Prostate gland (tissue), 2 donors: ENCODE measurements around the gene SIX2. TPM values are rescaled to one million over a fixed set of nuclear protein-coding genes. Genes with fewer than 3 reads are reported as not detected.

ENCODE experiments used
- DNase-seq: peaks from one replicate; pipeline ENCODE4 v3.0.0-alpha.2; 2019; ENCODE audit warnings: low spot score
- H3K27ac ChIP-seq, 2 donors: fragments of 200-600 bp; sonication (generic); 2 replicates each; pipeline ENCODE4 v1.5.1; 2017 to 2019
- H3K27me3 ChIP-seq: fragments of 200-600 bp; sonication (generic); replicated peaks from 2 replicates; pipeline ENCODE4 v1.5.1; 2019; ENCODE audit not compliant: insufficient read depth
- H3K36me3 ChIP-seq, 2 donors: fragments of 200-600 bp; sonication (generic); 1 replicate in 1 of 2; 2 replicates in 1 of 2; pipeline versions ENCODE4 v1.5.1 to v1.8.1; 2017 to 2019
- H3K4me1 ChIP-seq: fragments of 200-600 bp; sonication (generic); replicated peaks from 2 replicates; pipeline ENCODE4 v1.5.1; 2019
- H3K4me3 ChIP-seq, 2 donors: fragments of 200-600 bp; sonication (generic); 2 replicates each; pipeline ENCODE4 v1.5.1; 2017 to 2019
- H3K9me3 ChIP-seq: fragments of 200-600 bp; sonication (generic); 2 replicates; pipeline ENCODE4 v1.5.1; 2017
- POLR2A ChIP-seq: fragments of 450-650 bp; IDR thresholded peaks from one replicate; pipeline ENCODE4 v1.6.1; 2016; ENCODE audit warnings: antibody characterized with exemption, mild to moderate bottlenecking
- POLR2AphosphoS5 ChIP-seq: sonication (generic); formaldehyde crosslinking; IDR thresholded peaks from one replicate; pipeline ENCODE4 v1.6.1; 2017; ENCODE audit warnings: antibody characterized with exemption
- WGBS: methylation state at CpG from one replicate; pipeline ENCODE4 v1.1.5; 2018; 5-methylcytosine and 5-hydroxymethylcytosine counted together
- intact Hi-C: fragments of 100-400 bp; cut with DNase I; formaldehyde crosslinking; loops from one replicate; pipeline ENCODE4 v1.14.2; 2022
- total RNA-seq, 2 donors: library from RNA; depleted of rRNA; stranded (reverse); fragments of >200 nt; gene quantifications; one replicate each; pipeline ENCODE4 v1.1.0, GENCODE V29; 2016
- TF ChIP-seq, protein P1 (sequence below), 4 experiments: fragments of 200-600 bp in 2 of 4; fragments of 450-650 bp in 2 of 4; sonication (generic) in 2 of 4; IDR thresholded peaks; 1 replicate in 3 of 4; 2 replicates in 1 of 4; pipeline ENCODE4 v1.5.1; 2016 to 2019; ENCODE audit warnings: antibody characterized with exemption in 4 of 4, mild to moderate bottlenecking in 2 of 4, moderate library complexity in 2 of 4

The SIX2 gene
- total RNA-seq, 2 donors from 2014 or later = 1.8 to 5.1 TPM

DNA sequence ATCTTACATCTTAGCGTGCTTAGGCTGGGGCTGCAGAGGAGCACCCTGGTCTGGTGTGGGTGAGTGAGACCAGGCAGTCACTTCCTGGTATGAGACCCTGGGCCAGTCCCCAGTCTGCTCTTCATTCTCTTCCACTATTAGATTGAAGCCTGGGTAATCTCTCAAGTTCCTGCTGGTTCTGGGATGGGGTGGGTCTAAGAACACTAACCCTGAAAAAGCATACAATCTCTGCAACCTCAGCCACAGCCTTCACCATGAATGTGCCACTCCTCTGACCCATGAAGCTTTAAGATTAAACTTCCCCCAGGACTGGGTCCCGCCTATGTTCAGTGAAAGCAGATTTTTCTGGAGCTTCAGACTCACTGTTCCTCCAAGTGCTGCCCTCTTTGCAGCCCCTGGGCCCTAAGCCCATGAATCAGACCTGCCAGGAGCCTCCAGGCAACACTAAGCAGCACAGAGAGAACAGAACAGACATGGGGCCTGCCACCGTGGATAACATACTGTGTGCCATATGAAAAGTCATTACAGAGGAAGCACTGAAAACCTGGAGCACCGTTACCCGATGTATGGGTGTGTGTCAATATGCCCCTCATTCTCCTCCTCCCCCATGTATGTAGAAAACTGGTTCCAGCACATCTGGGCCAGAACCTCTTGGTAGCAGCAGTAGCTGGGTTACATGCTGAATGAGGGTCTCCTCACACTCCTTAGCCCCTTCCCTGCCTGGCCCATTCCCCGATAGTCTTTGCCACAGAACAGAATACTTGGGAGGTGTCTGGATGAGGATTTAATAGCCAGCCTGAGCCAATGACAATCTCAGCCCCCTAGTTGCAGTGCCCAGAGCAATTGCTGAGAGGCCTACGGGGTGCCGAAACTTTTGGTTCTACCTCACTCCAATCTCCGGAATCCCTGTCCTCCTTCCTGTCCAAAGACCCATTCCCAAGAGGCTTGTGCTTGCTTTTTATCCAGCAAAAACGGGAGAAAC lies 2.7 kb upstream of the SIX2 start:
- intact Hi-C loops = loop anchor here (10.0 kb wide), 1 partner anchor 253 kb away; no protein-coding TSS in a partner anchor
- Histone ChIP-seq H3K4me3 (no peak overlapping the region), H3K27me3 (peaks cover 3% of the 10 kb centered on the region), H3K9me3 (no peaks in the 10 kb centered on the region), H3K27ac (no peak overlapping the region), H3K36me3 (no peaks in the 10 kb centered on the region), H3K4me1 (peaks cover 8% of the 10 kb centered on the region)
- DNase-seq = no peak
- TF ChIP-seq POLR2A = no peak
- TF ChIP-seq, protein P1, sequence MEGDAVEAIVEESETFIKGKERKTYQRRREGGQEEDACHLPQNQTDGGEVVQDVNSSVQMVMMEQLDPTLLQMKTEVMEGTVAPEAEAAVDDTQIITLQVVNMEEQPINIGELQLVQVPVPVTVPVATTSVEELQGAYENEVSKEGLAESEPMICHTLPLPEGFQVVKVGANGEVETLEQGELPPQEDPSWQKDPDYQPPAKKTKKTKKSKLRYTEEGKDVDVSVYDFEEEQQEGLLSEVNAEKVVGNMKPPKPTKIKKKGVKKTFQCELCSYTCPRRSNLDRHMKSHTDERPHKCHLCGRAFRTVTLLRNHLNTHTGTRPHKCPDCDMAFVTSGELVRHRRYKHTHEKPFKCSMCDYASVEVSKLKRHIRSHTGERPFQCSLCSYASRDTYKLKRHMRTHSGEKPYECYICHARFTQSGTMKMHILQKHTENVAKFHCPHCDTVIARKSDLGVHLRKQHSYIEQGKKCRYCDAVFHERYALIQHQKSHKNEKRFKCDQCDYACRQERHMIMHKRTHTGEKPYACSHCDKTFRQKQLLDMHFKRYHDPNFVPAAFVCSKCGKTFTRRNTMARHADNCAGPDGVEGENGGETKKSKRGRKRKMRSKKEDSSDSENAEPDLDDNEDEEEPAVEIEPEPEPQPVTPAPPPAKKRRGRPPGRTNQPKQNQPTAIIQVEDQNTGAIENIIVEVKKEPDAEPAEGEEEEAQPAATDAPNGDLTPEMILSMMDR (IDR thresholded peaks at IDR 0.05) = no peak
- TF ChIP-seq POLR2AphosphoS5 = no peak
- 80% methylated on average over 10 of the region's 10 CpGs for WGBS

DNA sequence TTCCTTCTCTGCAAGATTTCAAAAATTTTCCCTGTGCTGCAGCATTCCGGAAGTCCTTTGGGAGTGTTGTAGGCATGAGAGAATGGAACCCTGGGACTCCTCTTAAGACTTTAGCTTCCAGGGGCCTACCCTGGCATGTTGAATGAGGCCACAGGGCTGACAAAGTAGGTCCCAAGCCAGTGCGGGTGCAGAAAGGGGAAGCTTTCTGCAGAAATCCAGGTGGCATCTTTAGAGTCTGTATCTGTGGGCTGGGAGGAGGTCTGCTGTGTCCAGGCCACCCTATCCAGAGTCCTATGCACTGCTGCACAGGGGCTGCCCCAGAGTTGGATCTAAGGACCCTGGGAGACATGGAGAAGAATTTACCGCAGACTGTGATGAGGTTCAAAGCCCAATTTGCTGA lies 1.9 kb upstream of the SIX2 start:
- TF ChIP-seq POLR2A (no peak), POLR2AphosphoS5 (no peak)
- TF ChIP-seq, protein P1 (IDR thresholded peaks at IDR 0.05) = no peak
- no peak for DNase-seq
- H3K27me3 ChIP-seq = peaks cover 5% of the 10 kb centered on the region

GRCh38 chr2:45010702-45011012 lies 1.4 kb upstream of the SIX2 start:
- Histone ChIP-seq H3K9me3 (no peaks in the 10 kb centered on the region), H3K4me3 (peak overlapping the region; percentile 36 to 38), H3K36me3 (no peaks in the 10 kb centered on the region), H3K27ac (peak overlapping the region in 1 of 2 donors; percentile 69), H3K4me1 (peaks cover 8% of the 10 kb centered on the region), H3K27me3 (peaks cover 6% of the 10 kb centered on the region)
- WGBS = 36% methylated on average over 5 of the region's 5 CpGs
- intact Hi-C loops = loop anchor here (10.0 kb wide), 1 partner anchor 254 kb away; no protein-coding TSS in a partner anchor
- no peak for DNase-seq
- TF ChIP-seq POLR2A (no peak), POLR2AphosphoS5 (no peak)
- TF ChIP-seq, protein P1 (IDR thresholded peaks at IDR 0.05) = no peak

More for the DNA sequence above, 1.9 kb upstream of the SIX2 start:
- no peaks in the 10 kb centered on the region for H3K9me3 ChIP-seq
- 82% methylated on average over 3 of the region's 3 CpGs for WGBS
- no peaks in the 10 kb centered on the region for H3K36me3 ChIP-seq
- intact Hi-C loops = loop anchor here (10.0 kb wide), 1 partner anchor 254 kb away; no protein-coding TSS in a partner anchor
- H3K4me1 ChIP-seq = peaks cover 8% of the 10 kb centered on the region
- no peak overlapping the region for H3K27ac ChIP-seq
- no peak overlapping the region for H3K4me3 ChIP-seq

DNA sequence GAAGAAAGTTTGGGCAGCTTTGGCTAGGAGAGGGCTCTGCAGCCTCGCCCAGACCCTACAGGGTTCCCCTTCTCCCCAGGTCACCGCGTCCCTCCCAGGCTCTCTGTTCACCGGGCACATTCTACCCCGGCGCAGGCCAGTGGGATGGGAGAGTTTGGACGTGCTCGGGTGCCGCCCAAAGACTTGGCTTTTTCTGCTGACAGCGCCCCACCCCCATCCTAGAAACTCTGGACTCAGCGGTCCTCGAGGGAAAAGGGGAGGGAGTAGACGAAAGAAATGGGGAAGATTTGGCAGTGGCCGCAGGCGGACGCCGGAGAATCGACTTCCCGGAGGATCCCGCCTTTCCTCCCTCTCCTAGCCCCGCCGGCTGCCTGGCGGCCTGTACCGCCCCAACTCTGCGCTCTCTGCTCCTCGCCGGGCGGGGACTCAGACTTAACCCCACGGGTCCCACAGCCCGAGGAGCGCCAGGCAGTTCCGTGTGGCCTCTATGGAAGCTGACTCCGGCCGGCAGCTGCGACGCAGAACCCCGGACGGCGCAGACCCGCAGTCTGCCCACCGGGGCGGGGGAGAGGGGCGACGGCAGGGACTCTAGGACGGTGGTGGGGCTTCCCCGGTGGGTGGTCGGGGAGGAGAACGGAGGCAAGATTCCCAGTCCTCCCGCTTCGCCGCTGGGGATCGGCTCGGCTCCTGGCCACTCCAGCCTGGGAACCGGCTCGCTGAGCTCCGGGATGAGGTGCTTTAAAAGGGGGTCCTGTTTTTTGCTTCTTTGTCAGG lies 863 bp upstream of the SIX2 start:
- H3K27ac ChIP-seq = peak overlapping the region; percentile 29 to 69
- H3K27me3 ChIP-seq = peaks cover 10% of the 10 kb centered on the region

More for the DNA sequence above, 863 bp upstream of the SIX2 start:
- TF ChIP-seq POLR2AphosphoS5 (no peak), POLR2A (no peak)
- TF ChIP-seq, protein P1 (IDR thresholded peaks at IDR 0.05) = no peak
- no peaks in the 10 kb centered on the region for H3K36me3 ChIP-seq
- WGBS = 2% methylated on average over 53 of the region's 56 CpGs
- H3K9me3 ChIP-seq = no peaks in the 10 kb centered on the region
- intact Hi-C loops = loop anchor here (2.0 to 10.0 kb wide), 2 partner anchors 155 to 255 kb away; no protein-coding TSS in a partner anchor
- H3K4me3 ChIP-seq = peak overlapping the region; percentile 36 to 38
- peak; percentile 37 for DNase-seq
- H3K4me1 ChIP-seq = peaks cover 8% of the 10 kb centered on the region
